Fibroblast of the conjunctiva (primary cell): ENCODE data around the gene DPH2.

Experiments used
- DNase-seq: peaks from one replicate; pipeline ENCODE4 v3.0.0-alpha.2; 2010; ENCODE audit warnings: low read depth

The DPH2 gene, protein sequence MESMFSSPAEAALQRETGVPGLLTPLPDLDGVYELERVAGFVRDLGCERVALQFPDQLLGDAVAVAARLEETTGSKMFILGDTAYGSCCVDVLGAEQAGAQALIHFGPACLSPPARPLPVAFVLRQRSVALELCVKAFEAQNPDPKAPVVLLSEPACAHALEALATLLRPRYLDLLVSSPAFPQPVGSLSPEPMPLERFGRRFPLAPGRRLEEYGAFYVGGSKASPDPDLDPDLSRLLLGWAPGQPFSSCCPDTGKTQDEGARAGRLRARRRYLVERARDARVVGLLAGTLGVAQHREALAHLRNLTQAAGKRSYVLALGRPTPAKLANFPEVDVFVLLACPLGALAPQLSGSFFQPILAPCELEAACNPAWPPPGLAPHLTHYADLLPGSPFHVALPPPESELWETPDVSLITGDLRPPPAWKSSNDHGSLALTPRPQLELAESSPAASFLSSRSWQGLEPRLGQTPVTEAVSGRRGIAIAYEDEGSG

DNA sequence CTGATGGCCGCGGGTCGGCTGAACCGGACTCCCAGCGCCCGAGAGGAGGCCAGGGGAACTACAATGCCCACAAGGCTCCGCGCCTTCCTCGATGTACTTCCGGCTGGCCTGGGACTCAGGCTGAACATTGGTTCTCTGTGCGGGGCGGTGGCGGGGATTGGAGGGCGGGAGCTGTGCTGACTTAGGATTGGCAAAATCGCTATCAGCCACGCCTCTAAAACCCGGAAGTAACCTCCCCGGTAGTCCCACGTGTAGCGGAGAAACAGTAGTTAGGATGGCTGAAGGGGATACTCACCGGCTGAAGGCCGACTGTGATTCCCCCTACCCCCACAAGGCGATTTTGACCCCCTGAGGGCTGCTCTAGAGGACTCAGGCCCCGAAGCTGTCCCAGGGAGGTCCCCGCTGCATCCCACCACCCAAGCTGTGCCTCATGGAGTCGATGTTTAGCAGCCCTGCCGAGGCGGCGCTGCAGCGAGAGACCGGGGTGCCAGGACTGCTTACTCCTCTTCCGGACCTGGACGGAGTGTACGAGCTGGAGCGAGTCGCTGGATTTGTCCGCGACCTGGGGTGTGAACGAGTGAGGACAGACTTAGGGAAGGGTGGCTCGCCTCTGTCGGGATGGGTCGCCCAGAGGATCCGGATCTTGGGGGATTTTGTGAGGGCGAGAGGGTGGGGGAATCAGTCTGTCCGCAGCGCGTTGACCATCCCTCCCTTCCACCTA, at the start of gene DPH2:
Gene DPH2 (plus strand): TSS at position 265 of the 721 bp plus-strand sequence. CDS start 166 bp downstream, at position 431.
- peak; percentile 93 for DNase-seq

DNA sequence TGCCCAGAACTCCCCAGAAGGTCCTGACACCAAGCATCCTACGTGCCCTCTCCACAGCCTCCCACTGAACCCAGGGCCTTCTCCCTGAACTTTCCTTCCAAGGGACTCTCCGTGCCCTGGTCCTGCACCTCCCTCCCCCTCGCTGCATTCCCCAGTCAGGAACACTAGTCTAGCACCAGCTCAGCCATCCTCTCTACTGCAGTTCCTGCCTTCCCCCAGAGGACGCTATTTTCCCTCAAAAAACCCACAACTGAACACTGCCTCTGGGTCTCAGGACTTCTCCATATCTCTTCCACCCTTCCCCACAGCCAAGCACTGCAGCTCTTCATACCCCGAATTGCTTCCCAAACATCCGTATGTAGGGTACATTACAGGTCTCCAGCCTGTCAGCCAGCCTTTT, 48.8 kb upstream of the DPH2 start:
- no peak for DNase-seq

DNA sequence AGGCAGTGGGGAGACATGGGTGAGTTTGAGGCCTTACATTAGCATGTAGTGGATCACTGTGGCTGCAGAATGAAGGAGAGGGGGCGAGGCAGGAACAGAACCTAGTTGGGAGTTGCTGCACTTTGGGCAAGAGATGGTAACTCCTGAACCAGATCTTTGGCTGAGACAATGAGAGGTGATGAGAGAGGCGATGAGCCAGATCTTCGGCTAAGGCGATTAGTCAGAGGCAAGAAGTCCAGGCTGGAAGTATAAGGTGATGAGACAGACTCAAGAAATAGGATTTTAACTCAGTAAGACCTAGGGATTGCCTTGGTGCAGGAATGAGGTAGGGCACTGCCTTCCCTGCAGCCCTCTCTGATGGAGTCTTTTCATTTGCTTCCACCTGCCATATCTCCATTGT, 45.3 kb upstream of the DPH2 start:
- DNase-seq, result no peak

DNA sequence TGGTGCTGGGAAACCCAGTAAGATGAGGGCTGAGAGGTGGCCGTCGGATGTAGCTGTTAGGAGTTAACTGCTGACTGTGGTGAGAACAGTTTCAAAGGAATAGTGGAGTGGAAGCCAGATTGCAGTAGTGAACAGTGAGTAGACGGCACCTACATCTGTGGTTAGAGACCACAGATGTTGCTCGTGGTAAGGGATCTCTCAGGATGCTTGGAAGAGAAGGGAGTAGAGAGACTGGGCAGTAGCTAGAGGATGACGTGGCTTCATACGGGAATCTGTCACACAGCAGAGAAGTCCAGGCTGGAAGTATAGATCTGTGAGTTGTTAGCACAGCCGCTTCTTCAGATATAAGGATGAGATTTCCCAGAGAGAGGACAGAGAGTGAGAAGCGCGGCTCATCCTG, 44.0 kb upstream of the DPH2 start:
- no peak for DNase-seq

DNA sequence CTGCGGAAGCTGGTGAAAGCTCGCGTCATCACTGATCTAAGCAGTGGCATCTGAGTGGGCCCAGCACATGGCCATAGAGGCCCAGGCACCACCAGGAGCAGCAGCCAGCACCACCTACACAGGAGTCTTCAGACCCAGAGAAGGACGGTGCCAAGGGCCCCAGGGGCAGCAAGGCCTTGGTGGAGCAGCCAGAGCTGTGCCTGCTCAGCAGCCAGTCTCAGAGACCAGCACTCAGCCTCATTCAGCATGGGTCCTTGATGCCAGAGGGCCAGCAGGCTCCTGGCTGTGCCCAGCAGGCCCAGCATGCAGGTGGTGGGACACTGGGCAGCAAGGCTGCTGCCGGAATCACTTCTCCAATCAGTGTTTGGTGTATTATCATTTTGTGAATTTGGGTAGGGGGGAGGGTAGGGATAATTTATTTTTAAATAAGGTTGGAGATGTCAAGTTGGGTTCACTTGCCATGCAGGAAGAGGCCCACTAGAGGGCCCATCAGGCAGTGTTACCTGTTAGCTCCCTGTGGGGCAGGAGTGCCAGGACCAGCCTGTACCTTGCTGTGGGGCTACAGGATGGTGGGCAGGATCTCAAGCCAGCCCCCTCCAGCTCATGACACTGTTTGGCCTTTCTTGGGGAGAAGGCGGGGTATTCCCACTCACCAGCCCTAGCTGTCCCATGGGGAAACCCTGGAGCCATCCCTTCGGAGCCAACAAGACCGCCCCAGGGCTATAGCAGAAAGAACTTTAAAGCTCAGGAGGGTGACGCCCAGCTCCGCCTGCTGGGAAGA, 39.5 kb upstream of the DPH2 start:
- no peak for DNase-seq

DNA sequence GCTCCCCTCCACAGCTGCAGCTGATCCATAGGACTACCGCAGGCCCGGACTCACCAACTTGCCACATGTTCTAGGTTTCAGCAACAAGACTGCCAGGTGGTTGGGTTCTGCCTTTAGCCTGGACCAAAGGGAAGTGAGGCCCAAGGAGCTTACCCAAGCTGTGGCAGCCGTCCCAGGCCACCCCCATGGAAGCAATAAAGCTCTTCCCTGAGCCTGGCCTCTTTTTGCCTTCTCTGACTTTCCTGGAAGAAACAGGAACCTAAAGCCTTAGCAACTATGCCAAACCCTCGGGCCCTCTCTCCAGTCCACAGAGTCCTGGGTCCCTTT, 38.9 kb upstream of the DPH2 start:
- DNase-seq, result no peak

DNA sequence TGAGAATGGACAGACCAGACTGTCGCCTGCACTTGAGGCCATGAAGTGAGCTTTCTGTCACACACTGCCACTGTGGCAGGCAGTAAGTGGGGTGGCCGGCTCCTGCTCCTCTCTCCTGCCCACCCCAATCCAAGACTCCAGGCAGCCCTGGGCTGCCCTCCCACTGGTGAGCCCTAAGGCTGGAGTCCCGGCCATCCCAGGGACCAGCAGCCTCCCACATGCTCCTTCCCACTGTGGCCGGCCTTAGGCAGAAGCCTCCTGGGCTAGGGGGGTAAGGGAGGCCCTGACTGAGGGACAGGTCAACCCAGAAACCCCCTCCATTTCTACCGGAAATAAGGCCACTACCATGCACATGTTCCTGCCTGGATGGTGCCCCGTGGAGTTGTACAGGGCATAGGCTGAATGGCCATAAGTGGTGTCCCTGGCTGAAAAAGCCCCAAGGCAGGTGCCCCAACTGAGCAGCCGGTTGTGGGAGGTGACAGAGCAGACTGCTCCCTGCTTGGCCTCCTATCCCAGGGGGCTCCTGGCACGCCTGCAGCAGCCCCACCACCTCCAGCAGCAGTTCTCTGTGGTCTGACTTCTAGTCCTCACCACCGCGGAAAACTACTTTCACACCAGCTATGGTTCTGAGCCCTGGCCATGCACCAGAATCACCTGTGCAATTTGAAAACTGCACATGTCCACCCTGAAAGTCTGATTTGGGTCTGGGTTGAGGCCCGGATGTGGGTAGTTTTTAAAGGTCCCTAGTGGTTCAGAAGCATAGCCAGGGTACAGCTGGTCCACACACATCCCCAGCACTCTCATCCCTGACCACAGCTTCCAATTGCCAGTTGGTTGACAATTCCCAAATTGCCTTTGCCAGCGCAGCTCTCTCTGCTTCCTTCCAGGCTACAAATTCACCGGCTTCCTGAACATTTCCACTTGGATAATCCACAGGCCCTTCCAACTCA, 37.8 kb upstream of the DPH2 start:
- DNase-seq, result no peak

DNA sequence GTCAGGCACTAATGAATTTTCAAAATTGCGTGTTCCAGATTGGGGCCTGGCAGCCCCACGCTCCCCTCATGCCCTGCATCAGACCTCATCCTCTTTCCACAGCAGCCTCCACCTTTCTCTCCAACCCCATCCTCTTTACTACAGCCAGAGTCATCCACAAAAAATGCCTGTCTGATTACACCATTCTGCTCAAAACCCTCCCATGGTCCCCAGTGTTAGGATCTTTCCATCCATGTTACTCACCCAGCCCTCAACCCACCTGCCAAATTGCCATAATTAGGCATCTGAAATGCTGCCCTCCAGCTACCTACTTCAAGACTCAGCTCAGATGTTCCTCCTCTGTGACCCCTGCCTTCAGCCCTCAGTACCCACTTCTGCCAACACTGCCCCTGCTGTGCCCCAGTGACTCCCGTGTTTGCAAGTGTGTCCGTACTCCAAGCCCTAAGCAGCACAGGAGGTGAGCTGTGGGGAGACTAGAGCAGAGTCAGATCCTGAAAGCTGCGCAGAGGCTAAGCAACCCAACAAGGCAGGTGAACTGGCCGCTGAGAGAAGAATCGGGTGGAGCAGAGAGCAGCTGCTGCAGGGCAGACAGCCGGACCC, 36.9 kb upstream of the DPH2 start:
- DNase-seq, result no peak

DNA sequence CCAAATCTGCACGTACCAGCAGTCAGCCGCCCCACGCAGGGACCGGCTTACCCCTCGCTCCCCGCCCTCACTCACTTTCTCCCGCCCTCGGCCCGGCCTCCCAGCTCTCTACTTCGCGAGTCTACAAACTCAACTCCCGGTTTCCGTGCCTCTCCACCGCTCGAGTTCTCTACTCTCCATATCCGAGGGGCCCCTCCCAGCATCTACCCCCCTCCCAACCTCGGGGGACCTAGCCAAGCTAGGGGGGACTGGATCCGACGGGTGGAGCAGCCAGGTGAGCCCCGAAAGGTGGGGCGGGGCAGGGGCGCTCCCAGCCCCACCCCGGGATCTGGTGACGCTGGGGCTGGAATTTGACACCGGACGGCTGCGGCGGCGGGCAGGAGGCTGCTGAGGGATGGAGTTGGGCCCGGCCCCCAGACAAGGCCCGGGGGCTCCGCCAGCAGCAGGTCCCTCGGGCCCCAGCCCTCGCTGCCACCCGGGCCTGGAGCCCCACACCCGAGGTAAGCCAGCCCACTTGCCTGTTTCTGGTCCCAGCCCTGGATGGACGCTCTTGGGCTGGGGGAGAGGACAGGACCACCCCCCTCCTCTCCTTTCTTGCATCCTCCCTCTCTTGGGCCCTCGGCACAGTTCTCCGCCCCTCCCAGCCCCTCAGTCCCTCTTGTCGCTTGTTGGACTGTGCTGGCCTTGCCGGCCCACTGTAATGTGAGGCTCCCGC, 36.3 kb upstream of the DPH2 start, which contains the start of gene ARTN:
Gene ARTN (plus strand): TSS at position 416 of the 715 bp plus-strand sequence. CDS start 1,856 bp downstream, outside the sequence.
- DNase-seq, result no peak

DNA sequence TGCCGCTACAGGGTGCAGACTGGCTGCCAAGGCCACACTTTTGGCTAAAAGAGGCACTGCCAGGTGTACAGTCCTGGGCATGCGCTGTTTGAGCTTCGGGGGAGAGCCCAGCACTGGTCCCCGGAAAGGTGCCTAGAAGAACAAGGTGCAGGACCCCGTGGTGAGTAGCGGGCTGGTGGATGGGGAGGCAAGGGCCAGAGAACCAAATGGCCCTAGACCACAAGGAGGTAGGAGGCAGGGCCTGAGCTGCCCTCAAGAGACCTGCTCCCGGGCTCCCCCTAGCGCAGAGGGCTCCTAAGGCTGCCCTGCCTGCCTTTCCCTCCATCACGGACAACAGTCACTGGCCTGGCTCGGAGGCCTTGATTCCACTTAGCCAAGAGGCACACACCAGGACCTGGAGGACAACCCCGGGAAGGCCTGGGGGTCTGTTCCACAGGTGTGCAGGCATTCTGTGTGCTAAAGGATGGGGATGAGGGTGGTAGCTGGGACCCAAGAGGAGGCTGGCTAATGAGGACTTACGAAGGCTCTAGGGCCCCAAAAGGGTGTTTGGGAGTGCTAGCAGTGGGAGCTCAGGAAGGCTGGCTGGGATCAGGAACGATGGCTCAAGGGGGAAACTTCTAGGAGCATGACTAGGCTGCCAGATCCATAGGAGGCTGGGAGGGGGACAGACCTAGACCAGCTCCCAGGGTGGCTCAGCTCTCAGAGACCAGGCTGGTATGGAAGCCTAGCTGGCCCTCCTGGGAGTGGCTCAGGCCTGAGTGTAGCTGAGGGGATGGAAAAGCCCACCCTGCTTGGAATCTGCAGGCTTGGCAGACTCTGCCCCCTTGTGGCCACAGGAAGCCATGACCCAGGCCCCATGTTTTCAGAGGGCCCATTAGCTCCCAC, 35.5 kb upstream of the DPH2 start:
- DNase-seq, result peak; percentile 27

DNA sequence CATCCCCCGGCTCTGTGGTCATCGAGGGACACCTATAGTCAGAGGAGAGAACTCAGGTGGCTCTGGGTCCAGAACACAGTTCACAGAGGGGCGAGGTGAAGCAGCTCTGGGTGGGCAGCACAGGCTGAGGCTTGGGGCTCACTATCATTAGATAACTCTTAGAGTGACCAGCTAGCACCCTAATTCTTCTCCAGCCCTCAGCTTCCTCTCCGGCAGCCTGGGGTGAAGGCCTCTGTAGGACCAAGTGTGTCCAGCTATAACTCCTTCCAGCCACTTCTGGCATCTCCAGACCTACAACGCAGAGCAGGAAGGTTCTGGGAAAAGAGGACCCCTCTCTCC, 34.9 kb upstream of the DPH2 start:
- no peak for DNase-seq

DNA sequence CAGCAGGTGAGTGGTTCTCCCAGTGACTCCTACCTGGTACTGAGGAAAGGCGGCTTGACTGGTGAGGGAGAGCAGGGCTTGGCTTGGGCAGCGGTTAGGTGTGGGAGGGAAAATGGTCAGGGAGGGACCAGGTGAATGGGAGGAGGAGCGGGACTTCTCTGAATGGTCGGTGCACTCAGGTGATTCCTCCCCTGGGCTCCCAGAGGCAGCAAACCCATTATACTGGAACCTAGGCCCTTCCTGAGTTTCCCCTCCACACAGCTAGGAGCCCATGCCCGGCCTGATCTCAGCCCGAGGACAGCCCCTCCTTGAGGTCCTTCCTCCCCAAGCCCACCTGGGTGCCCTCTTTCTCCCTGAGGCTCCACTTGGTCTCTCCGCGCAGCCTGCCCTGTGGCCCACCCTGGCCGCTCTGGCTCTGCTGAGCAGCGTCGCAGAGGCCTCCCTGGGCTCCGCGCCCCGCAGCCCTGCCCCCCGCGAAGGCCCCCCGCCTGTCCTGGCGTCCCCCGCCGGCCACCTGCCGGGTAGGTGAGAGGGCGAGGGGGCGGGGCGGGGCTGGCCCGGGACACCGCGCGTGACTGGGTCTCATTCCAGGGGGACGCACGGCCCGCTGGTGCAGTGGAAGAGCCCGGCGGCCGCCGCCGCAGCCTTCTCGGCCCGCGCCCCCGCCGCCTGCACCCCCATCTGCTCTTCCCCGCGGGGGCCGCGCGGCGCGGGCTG, 33.9 kb upstream of the DPH2 start:
- DNase-seq, result no peak

DNA sequence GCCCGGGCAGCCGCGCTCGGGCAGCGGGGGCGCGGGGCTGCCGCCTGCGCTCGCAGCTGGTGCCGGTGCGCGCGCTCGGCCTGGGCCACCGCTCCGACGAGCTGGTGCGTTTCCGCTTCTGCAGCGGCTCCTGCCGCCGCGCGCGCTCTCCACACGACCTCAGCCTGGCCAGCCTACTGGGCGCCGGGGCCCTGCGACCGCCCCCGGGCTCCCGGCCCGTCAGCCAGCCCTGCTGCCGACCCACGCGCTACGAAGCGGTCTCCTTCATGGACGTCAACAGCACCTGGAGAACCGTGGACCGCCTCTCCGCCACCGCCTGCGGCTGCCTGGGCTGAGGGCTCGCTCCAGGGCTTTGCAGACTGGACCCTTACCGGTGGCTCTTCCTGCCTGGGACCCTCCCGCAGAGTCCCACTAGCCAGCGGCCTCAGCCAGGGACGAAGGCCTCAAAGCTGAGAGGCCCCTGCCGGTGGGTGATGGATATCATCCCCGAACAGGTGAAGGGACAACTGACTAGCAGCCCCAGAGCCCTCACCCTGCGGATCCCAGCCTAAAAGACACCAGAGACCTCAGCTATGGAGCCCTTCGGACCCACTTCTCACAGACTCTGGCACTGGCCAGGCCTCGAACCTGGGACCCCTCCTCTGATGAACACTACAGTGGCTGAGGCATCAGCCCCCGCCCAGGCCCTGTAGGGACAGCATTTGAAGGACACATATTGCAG, 33.2 kb upstream of the DPH2 start:
- no peak for DNase-seq

DNA sequence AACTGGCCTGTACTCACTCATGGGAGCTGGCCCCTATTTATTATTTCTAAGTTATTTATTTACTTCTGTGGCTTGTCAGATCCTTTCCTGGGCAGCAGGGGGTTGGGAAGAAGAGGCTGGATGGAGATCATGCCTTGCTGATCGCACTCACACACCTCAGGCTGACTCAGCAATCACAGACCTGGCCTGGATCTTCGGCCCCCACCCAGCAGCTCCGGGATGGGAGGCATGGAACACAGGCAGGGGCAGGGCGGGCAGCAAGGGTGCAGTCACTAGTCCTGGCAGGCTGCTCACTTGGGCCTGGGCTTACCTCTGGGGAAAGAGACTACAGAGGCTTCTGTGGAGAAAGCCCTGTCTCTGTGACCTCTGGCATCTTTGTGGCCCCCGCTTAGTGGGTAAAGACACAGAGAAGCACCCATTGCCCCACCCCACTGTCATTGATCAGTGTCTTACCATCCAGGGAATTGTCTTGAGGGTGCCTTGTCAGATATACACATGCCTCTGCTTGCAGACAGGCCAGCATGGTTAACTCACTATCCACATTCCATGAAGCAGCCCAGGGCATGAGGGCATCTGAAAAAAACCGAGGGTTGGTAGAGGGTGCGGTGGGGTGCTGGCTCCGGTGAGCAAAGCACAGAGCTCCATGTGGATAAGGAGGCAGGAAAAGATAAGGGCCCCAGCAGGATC, 32.5 kb upstream of the DPH2 start:
- no peak for DNase-seq

DNA sequence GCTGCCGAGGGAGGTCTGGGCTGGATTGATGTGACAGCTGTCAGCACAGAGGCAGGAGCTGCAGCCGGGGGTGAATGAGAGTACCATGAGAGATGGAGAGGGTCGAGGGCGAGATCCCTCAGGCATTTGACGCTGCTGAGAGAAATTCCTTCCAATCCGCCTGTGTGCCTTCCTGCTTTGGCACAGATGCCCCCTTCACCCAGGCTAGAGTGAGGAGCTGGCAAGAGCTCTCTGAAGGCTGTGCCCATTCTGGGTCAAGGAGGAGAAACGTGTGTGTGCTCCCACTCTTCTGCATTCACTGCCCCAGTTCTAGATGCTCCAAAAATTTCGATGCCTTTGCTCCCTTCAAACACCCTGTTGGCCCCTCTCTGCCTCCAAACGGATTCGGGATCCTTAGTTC, 31.4 kb upstream of the DPH2 start:
- DNase-seq, result no peak

DNA sequence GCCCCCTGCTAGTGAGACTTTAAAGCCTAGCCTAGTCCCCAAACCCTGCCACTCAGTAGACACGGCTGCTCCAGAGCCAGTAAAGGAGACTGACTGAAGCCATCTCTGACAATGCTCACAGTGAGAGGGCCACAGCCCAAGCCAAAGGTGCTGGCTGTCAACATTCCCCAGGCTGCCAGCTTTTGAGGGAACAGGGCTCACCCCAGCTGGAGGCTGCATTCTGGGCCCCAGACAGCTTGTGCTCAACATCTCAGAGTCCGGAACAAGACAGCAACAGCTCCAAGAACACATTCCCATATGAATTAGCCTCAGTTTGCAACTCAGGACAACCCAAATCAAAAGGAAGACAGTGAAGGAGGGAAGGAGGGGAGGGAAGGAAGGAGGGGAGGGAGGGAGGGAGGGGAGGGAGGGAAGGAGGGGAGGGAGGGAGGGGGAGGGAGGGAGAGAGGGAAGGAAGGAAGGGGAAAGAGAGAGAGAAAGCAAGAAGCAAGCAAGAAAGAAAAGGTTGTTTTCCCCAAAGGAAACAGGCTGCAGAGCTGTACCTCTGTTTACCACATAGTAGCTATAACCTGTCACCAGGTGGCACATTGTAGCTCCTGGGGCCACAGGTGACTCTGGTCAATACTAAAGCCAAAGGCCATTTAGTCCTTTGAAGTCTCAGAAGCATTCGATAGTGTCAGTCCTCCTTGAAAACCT, 30.8 kb upstream of the DPH2 start:
- DNase-seq, result no peak

DNA sequence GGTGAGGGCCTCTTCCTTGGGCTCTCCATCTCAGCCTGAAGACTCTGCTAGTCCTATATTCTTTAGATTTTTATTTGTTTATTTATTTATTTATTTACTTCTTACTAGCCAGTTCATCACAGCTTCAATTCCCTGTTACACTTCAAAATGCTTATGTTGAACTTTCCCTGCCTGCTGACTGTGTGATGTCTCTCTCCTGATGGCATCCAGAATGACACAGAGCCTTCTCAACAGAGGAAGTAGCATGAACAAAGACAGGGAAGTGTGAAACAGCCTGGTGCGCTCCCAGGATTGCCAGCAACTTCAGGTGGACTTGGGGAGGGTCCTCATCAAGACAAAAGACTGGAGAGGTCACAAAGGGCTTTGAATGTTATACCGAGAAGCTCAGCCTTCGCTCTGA, 27.4 kb upstream of the DPH2 start:
- no peak for DNase-seq
